Adipocyte (in vitro differentiated cells): ENCODE data around the gene PDPN.
A peak's percentile ranks its signal among the peaks of the same experiment; 100 is the strongest.
"Not testable (repeated sequence)": the region's sequence is repeated elsewhere in the genome, so short reads cannot be mapped to it uniquely, and the experiment has no call there.

Experiments
- DNase-seq: peaks from one replicate; pipeline ENCODE4 v3.0.0-alpha.2; 2015; ENCODE audit warnings: low read depth
- H3K27me3 ChIP-seq: replicated peaks from 2 replicates; pipeline ENCODE4 v1.7.0; 2013; ENCODE audit warnings: mild to moderate bottlenecking, low read length, moderate library complexity; ENCODE audit not compliant: control insufficient read depth, insufficient read depth
- H3K36me3 ChIP-seq: 2 replicates; pipeline ENCODE4 v1.7.0; 2013; ENCODE audit warnings: low read length, mild to moderate bottlenecking, moderate library complexity; ENCODE audit not compliant: control insufficient read depth, insufficient read depth, severe bottlenecking
- H3K4me1 ChIP-seq: 2 replicates; pipeline ENCODE4 v1.7.0; 2013; ENCODE audit warnings: mild to moderate bottlenecking, low read length, moderate library complexity; ENCODE audit not compliant: control insufficient read depth, insufficient read depth
- H3K4me3 ChIP-seq: 2 replicates; pipeline ENCODE4 v1.7.0; 2013; ENCODE audit warnings: mild to moderate bottlenecking, low read length, moderate library complexity
- H3K9ac ChIP-seq: 2 replicates; pipeline ENCODE4 v1.7.0; 2013; ENCODE audit warnings: mild to moderate bottlenecking, low read length, moderate library complexity
- H3K9me3 ChIP-seq: 2 replicates; pipeline ENCODE4 v1.7.0; 2013; ENCODE audit warnings: mild to moderate bottlenecking, low read length, moderate library complexity; ENCODE audit not compliant: control insufficient read depth

The PDPN gene

GRCh38 chr1:13549021-13549420, 34.6 kb upstream of the PDPN start:
- no peak overlapping the region for H3K4me3 ChIP-seq
- H3K36me3 ChIP-seq = no peaks in the 10 kb centered on the region
- no peaks in the 10 kb centered on the region for H3K9me3 ChIP-seq
- DNase-seq = no peak
- no peak overlapping the region for H3K9ac ChIP-seq
- H3K4me1 ChIP-seq = no peaks in the 10 kb centered on the region
- H3K27me3 ChIP-seq = peaks cover 4% of the 10 kb centered on the region

- H3K36me3 ChIP-seq = no peaks in the 10 kb centered on the region
- no peak overlapping the region for H3K9ac ChIP-seq
- no peaks in the 10 kb centered on the region for H3K4me1 ChIP-seq
- peaks cover 4% of the 10 kb centered on the region for H3K27me3 ChIP-seq
- H3K9me3 ChIP-seq = no peaks in the 10 kb centered on the region
- no peak overlapping the region for H3K4me3 ChIP-seq
- DNase-seq = no peak
Measured at GRCh38 chr1:13549521-13549920, 34.1 kb upstream of the PDPN start.

DNA sequence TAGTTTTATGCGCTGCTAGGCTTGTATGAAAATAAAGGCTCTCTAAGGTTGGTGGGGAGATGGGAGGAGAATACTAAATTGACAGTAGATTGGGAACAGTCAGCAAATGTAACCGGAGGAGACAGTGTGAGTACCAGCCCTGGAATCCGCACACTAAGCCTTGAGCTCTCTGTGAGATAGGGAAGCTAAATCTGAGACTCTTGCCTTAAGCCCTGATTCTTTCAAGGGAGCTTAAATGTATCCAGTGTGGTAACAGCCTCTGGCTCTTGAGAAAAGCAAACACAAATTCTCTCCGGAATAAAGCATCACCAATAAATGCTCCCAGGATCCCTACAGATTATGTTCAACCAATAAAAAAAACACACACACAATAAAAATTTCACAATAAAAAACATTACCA, 33.0 kb upstream of the PDPN start:
- Histone ChIP-seq H3K36me3 (no peaks in the 10 kb centered on the region), H3K27me3 (peaks cover 4% of the 10 kb centered on the region), H3K9me3 (no peaks in the 10 kb centered on the region), H3K4me3 (peak overlapping the region; percentile 31), H3K9ac (no peak overlapping the region), H3K4me1 (no peaks in the 10 kb centered on the region)
- DNase-seq = peak; percentile 4

DNA sequence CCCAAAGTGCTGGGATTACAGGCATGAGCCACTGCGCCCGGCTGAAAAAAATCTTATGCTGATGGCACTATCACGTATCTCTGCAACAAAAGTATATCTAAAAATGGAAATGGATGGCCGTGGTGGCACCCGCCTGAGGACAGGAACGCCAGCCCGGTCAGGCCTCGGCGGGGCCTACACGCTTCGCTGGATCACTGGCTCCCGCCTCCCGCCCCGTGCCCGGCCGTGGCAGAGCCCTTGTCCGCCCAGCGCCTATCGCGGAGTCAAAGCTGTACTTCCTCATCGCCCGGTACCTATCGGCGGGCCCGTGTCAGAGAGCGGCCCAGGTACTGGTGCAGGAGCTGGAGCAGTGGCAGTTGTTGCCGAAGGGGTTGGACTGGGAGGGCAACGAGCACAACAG, 28.8 kb upstream of the PDPN start:
- H3K36me3 ChIP-seq = no peaks in the 10 kb centered on the region
- peaks cover 4% of the 10 kb centered on the region for H3K27me3 ChIP-seq
- no peak overlapping the region for H3K9ac ChIP-seq
- H3K9me3 ChIP-seq = no peaks in the 10 kb centered on the region
- no peak for DNase-seq
- no peaks in the 10 kb centered on the region for H3K4me1 ChIP-seq
- no peak overlapping the region for H3K4me3 ChIP-seq

GRCh38 chr1:13556224-13556764, 27.3 kb upstream of the PDPN start:
- Histone ChIP-seq H3K36me3 (no peaks in the 10 kb centered on the region), H3K9ac (no peak overlapping the region), H3K27me3 (peaks cover 8% of the 10 kb centered on the region), H3K4me3 (no peak overlapping the region), H3K9me3 (no peaks in the 10 kb centered on the region), H3K4me1 (no peaks in the 10 kb centered on the region)
- no peak for DNase-seq

- Histone ChIP-seq H3K4me1 (peaks cover 3% of the 10 kb centered on the region), H3K36me3 (no peaks in the 10 kb centered on the region), H3K27me3 (peaks cover 8% of the 10 kb centered on the region), H3K9me3 (no peaks in the 10 kb centered on the region), H3K4me3 (no peak overlapping the region), H3K9ac (no peak overlapping the region)
- no peak for DNase-seq
Measured at GRCh38 chr1:13560541-13560940, 23.1 kb upstream of the PDPN start.

- H3K4me1 ChIP-seq, H3K4me3 ChIP-seq, H3K27me3 ChIP-seq, H3K9ac ChIP-seq, H3K9me3 ChIP-seq, H3K36me3 ChIP-seq, DNase-seq: not testable (repeated sequence)
Measured at GRCh38 chr1:13562981-13563380, 20.7 kb upstream of the PDPN start.

DNA sequence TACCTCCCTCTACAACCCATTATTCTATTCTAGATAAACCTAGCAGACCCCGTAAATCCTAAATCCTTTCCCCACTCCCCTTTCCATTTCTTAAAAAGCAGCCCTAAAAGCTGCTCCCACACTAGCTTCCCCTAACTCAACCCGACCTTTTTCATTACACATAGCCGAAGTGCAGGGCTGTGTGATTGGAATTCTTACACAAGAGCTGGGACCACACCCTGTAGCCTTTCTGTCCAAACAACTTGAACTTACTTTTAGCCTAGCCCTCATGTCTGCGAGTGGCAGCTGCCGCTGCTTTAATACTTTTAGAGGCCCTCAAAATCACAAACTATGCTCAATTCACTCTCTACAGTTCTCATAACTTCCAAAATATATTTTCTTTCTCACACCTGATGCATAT, 19.6 kb upstream of the PDPN start:
- no peak overlapping the region for H3K4me3 ChIP-seq
- peaks cover 5% of the 10 kb centered on the region for H3K27me3 ChIP-seq
- H3K4me1 ChIP-seq = peaks cover 3% of the 10 kb centered on the region
- no peaks in the 10 kb centered on the region for H3K9me3 ChIP-seq
- no peak for DNase-seq
- no peak overlapping the region for H3K9ac ChIP-seq
- no peaks in the 10 kb centered on the region for H3K36me3 ChIP-seq

- not testable (repeated sequence) for H3K36me3 ChIP-seq, H3K4me3 ChIP-seq, H3K9me3 ChIP-seq, DNase-seq, H3K4me1 ChIP-seq, H3K9ac ChIP-seq
- H3K27me3 ChIP-seq = peaks cover 19% of the 10 kb centered on the region
Measured at GRCh38 chr1:13570435-13570834, 13.2 kb upstream of the PDPN start.

GRCh38 chr1:13570924-13571323, 12.7 kb upstream of the PDPN start:
- no peak for DNase-seq
- no peaks in the 10 kb centered on the region for H3K36me3 ChIP-seq
- no peaks in the 10 kb centered on the region for H3K4me1 ChIP-seq
- no peaks in the 10 kb centered on the region for H3K9me3 ChIP-seq
- no peak overlapping the region for H3K9ac ChIP-seq
- H3K27me3 ChIP-seq = peaks cover 24% of the 10 kb centered on the region
- H3K4me3 ChIP-seq = no peak overlapping the region

DNA sequence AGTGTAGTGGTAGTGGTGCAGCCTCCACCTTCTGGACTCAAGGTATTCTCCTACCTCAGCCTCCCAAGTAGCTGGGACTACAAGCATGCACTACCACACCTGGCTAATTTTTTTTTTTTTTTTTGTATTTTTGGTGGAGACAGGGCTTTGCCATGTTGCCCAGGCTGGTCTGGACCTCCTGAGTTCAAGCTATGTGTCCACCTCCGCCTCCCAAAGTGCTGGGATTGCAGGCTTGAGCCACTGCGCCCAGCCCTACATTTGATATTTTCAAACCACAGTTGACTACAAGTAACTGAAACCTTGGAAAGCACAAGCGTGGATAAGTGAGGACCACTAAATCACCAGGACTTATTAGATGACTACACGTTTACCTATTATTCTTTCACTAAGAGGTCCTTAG, 10.0 kb upstream of the PDPN start:
- no peaks in the 10 kb centered on the region for H3K9me3 ChIP-seq
- no peak for DNase-seq
- H3K4me1 ChIP-seq = no peaks in the 10 kb centered on the region

DNA sequence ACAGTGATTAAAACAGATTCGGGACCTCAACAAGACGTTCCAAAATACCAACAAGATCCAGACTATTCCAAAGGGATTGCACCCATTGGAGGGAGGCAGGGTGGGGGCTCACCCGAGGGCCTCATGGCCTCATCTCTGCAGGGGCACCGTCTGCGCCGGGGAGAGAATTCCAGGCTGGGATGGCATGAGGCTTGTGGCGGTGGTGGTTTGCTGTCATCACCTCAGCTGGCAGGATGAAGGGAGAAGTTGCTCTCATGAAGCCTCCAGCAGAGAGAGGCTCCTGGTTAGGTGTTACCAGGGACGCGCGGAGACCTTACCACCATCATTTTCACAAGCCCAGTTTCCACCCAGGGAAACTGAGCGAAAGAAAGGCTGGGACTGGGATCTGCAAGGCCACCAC, 6.7 kb upstream of the PDPN start:
- H3K9ac ChIP-seq = no peak overlapping the region

More for the DNA sequence above, 10.0 kb upstream of the PDPN start:
- H3K36me3 ChIP-seq = no peaks in the 10 kb centered on the region
- H3K4me3 ChIP-seq = no peak overlapping the region
- no peak overlapping the region for H3K9ac ChIP-seq
- peaks cover 46% of the 10 kb centered on the region for H3K27me3 ChIP-seq

More for the DNA sequence above, 6.7 kb upstream of the PDPN start:
- peaks cover 58% of the 10 kb centered on the region for H3K27me3 ChIP-seq
- no peak overlapping the region for H3K4me3 ChIP-seq
- no peaks in the 10 kb centered on the region for H3K4me1 ChIP-seq
- no peak for DNase-seq
- no peaks in the 10 kb centered on the region for H3K9me3 ChIP-seq
- H3K36me3 ChIP-seq = no peaks in the 10 kb centered on the region
